Brain pericyte (primary cell): ENCODE results near the gene NCCRP1.

Experiments used
- DNase-seq: peaks from one replicate; pipeline ENCODE4 v3.0.0-alpha.2; 2012; ENCODE audit warnings: low read depth, low spot score

Gene NCCRP1

DNA sequence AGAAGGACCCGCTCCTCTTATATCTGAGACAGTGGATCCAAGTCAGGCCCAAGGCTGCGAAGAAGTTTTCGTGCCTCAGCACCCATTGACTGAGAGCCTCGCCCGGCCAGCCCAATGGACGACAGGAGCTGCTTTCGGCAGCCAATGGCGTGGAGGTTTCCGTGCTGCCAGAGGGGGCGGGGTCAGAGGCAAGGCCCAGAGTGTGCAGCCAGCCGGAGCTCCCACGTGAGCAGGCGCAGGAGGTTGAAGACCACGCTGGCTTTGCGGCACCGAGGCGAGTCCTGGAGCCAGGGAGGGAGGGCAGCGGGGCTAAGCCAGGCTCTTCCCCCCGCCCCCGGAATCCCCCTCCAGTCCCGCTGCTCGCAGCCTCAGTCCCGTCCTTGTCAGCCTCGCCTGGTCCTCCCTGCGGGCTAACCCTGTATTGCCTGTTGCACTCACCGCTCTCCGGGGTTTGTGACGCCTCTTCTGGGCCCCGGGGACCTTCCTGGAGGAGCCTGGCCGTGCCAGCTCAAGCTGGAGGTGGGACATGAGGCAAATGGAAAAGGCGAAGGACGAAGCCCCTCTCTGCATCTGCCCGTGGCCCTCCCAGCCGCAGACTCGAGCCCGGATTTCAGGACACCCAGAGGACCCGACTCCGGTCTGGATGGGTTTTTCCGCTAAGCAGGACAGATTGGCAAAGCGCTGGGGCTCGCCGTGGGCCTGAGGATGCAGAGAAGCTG lies 50.3 kb downstream of the NCCRP1 start:
- no peak for DNase-seq

DNA sequence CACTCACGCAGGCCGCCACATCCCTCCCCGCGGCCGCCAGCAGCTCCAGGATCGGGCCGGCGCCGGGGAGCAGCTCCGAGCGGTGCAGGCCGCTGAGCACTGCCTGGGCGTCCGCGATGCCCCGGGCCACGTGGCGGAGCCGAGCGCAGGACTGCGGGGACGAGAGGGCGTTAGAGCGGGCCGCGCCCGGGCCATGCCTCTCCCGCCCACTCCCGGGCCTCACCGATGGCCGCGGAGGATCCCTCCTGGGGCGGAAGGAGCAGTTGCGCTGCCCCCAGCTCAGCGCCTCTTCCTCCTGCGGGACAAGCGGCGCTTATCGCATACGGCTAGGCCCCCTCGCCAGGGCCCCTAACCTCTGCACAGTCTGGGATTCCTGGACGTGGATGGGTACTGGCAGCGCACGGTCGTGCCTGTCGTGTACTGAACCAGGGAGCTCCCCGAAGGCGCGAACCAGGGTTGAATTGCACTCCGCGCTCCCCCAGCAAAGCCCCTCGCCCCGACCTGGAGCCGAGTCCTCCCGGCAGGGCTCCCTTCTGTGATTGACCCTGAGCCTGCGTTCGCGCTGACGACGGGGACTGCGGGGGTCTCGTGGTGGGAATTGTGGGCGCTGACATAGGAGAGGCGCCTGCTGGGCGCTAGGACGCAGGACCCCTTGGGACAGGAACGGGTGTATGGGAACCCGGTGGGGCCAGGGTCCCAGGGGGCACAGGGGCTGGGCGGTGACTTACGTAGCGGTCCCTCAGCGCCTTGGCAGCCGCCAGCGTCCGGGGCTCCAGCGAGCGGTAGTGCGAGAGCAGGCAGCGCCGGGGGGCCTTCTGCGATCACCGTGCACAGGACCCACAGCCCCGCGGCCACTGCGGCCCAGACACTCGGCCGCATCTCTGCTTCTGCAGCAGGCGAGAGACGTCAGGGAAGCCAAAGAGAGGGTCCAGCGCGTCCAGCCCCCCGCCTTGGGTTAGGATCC lies 51.2 kb downstream of the NCCRP1 start:
- DNase-seq: no peak

DNA sequence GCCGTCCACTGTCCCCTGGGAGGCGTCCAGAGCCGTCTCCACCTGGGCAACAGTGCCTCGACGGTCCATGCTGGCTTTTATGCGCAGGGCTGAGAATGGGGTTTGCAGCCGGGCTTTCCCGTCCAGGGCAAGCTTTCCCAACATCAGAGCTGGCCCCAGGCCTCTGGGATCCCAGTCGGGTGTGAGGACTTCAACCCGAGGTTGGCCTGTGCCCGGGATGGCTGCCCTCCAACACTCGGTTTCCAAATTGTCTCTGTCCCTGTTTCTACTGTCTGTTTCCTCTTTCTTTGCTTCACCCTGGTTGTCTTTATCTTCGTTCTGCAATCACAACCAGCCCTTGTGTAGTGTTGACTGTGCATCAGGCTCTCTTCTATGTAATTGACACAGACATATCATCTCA lies 52.0 kb downstream of the NCCRP1 start, which contains the start of gene IFNL4:
IFNL4 (minus strand) TSS at position 51 of the 400 bp plus-strand sequence.
- no peak for DNase-seq

- DNase-seq: no peak
Observed at GRCh38 chr19:39251081-39251480, 54.3 kb downstream of the NCCRP1 start.
